HepG2 (cell line): ENCODE data around the gene ZCCHC8. TPM values are rescaled to one million over a fixed set of nuclear protein-coding genes. Genes with fewer than 3 reads are reported as not detected.
A peak's percentile ranks its signal among the peaks of the same experiment; 100 is the strongest.

Experiments used
- ATAC-seq: fragments of 200-7000 bp; cut with Tn5 transposase; 3 replicates; pipeline ENCODE4 v1.9.1; 2020; ENCODE audit warnings: mild to moderate bottlenecking, moderate library complexity
- BruUV-seq: library from RNA; stranded (reverse); fragments of 400-500 nt; replicated peaks from 2 replicates; lab custom pipeline; 2021; lab: Mats Ljungman, UMichigan
- CTCF ChIA-PET: fragments of 300-600 bp; formaldehyde crosslinking; extraction: SDS; loops from one replicate; lab custom pipeline; 2021; ENCODE audit warnings: low total read pairs, inconsistent platforms, low intra/inter-chr PET ratio; lab: Yijun Ruan, JAX
- POLR2A ChIA-PET: fragments of 350-600 bp; sonication (Branson Sonifier 250); formaldehyde crosslinking; loops from one replicate; lab custom pipeline; 2020; ENCODE audit warnings: antibody characterized with exemption, inconsistent platforms; lab: Yijun Ruan, JAX
- DNase-seq: peaks from one replicate; pipeline ENCODE4 v3.0.0-alpha.2; 2015; ENCODE audit warnings: low spot score
- FAIRE-seq: peaks from 3 replicates; lab custom pipeline; 2011; peaks lifted over from hg19 to GRCh38; lab: Jason Lieb, UNC
- H2AFZ ChIP-seq: one replicate; pipeline ENCODE4 v1.6.1; 2011; ENCODE audit warnings: low read length, inconsistent platforms
- H3K27ac ChIP-seq: fragments of 300-600 bp; 3 replicates; pipeline ENCODE4 v1.8.0; 2011; ENCODE audit warnings: mixed run types, mild to moderate bottlenecking, mixed read lengths, low read length, inconsistent platforms; ENCODE audit not compliant: insufficient read depth; ENCODE audit errors: extremely low read length
- H3K27me3 ChIP-seq, 2 experiments: fragments of 200-600 bp in 1 of 2; 2 replicates in 1 of 2; 3 replicates in 1 of 2; pipeline versions ENCODE4 v1.6.0 to v1.8.0; 2011; ENCODE audit warnings: low read length in 2 of 2, mild to moderate bottlenecking in 2 of 2, moderate library complexity in 2 of 2, inconsistent platforms in 1 of 2; ENCODE audit not compliant: insufficient read depth in 2 of 2, control insufficient read depth in 1 of 2
- H3K36me3 ChIP-seq, 2 experiments: fragments of 200-600 bp in 1 of 2; replicated peaks in 1 of 2; 2 replicates in 1 of 2; 3 replicates in 1 of 2; pipeline versions ENCODE4 v1.5.1 to v1.8.0; 2011; ENCODE audit warnings: low read length in 2 of 2, inconsistent platforms in 1 of 2; ENCODE audit not compliant: insufficient read depth in 2 of 2, control insufficient read depth in 1 of 2
- H3K4me1 ChIP-seq: 2 replicates; pipeline ENCODE4 v1.5.1; 2012; ENCODE audit warnings: low read length, inconsistent platforms; ENCODE audit not compliant: insufficient read depth
- H3K4me2 ChIP-seq: 2 replicates; pipeline ENCODE4 v1.6.0; 2011; ENCODE audit warnings: low read depth, low read length, inconsistent platforms
- H3K4me3 ChIP-seq, 3 experiments: fragments of 200-600 bp in 1 of 3; sonication (generic), shearing (Covaris generic) in 1 of 3; replicated peaks in 1 of 3; 2 replicates each; pipeline ENCODE4 v1.5.1; 2011 to 2016; ENCODE audit warnings: low read length in 3 of 3, inconsistent platforms in 2 of 3, low read depth in 2 of 3, mild to moderate bottlenecking in 2 of 3, control low read depth in 1 of 3, mixed read lengths in 1 of 3; ENCODE audit not compliant: insufficient read depth in 1 of 3
- H3K79me2 ChIP-seq: one replicate; pipeline ENCODE4 v1.6.1; 2011; ENCODE audit warnings: low read length, inconsistent platforms; ENCODE audit not compliant: insufficient read depth
- H3K9ac ChIP-seq: 2 replicates; pipeline ENCODE4 v1.6.0; 2011; ENCODE audit warnings: mild to moderate bottlenecking, low read depth, low read length, inconsistent platforms; ENCODE audit not compliant: insufficient read depth
- H3K9me3 ChIP-seq: 2 replicates; pipeline ENCODE4 v1.5.1; 2012; ENCODE audit warnings: mild to moderate bottlenecking, low read length
- H4K20me1 ChIP-seq: 2 replicates; pipeline ENCODE4 v1.6.0; 2011; ENCODE audit warnings: inconsistent platforms, mild to moderate bottlenecking, low read length, moderate library complexity; ENCODE audit not compliant: insufficient read depth
- AGO2 ChIP-seq: fragments of 200-400 bp; formaldehyde crosslinking; optimal IDR thresholded peaks from 2 replicates; pipeline ENCODE3; 2017; ENCODE audit warnings: mild to moderate bottlenecking, low read depth, low read length, moderate library complexity
- ARHGAP35 ChIP-seq: sonication (generic); formaldehyde crosslinking; IDR thresholded peaks from 2 replicates; pipeline ENCODE4 v1.9.0; 2022; ENCODE audit warnings: mild to moderate bottlenecking, inconsistent platforms, moderate library complexity, missing genetic modification reagents, borderline replicate concordance
- KAT8 ChIP-seq: IDR thresholded peaks from 2 replicates; pipeline ENCODE4 v1.6.1; 2016; ENCODE audit warnings: missing genetic modification reagents, missing compliant biosample characterization
- LRRFIP1 ChIP-seq: sonication (generic); formaldehyde crosslinking; conservative IDR thresholded peaks from 2 replicates; pipeline ENCODE4 v1.4.0; 2020; ENCODE audit warnings: missing genetic modification reagents
- NFRKB ChIP-seq: fragments of 450-650 bp; IDR thresholded peaks from 2 replicates; pipeline ENCODE4 v1.6.1; 2017
- TARDBP ChIP-seq: sonication (generic); formaldehyde crosslinking; IDR thresholded peaks from 2 replicates; pipeline ENCODE4 v1.8.0; 2022; ENCODE audit warnings: mild to moderate bottlenecking, missing genetic modification reagents
- TCF12 ChIP-seq, 2 experiments: fragments of 450-650 bp in 1 of 2; sonication (generic) in 1 of 2; formaldehyde crosslinking in 1 of 2; IDR thresholded peaks; 2 replicates each; pipeline versions ENCODE4 v1.6.1 to v1.8.0; 2017 to 2022; ENCODE audit warnings: antibody characterized with exemption in 1 of 2, mild to moderate bottlenecking in 1 of 2, missing genetic modification reagents in 1 of 2, moderate library complexity in 1 of 2
- TEAD3 ChIP-seq: optimal IDR thresholded peaks from 2 replicates; pipeline ENCODE3; 2016; ENCODE audit warnings: borderline replicate concordance
- TFE3 ChIP-seq: IDR thresholded peaks from 2 replicates; pipeline ENCODE4 v1.6.1; 2016
- ZBTB7A ChIP-seq: sonication (generic); formaldehyde crosslinking; IDR thresholded peaks from 2 replicates; pipeline ENCODE4 v1.8.0; 2022; ENCODE audit warnings: mild to moderate bottlenecking, missing genetic modification reagents
- ZNF17 ChIP-seq: sonication (generic); formaldehyde crosslinking; IDR thresholded peaks from 2 replicates; pipeline ENCODE4 v1.5.0; 2020; ENCODE audit warnings: mild to moderate bottlenecking, missing genetic modification reagents
- ZNF20 ChIP-seq: sonication (generic); formaldehyde crosslinking; IDR thresholded peaks from 2 replicates; pipeline ENCODE4 v1.4.0; 2020; ENCODE audit warnings: mild to moderate bottlenecking, moderate library complexity, missing genetic modification reagents
- ZNF468 ChIP-seq: sonication (generic); formaldehyde crosslinking; IDR thresholded peaks from 2 replicates; pipeline ENCODE4 v1.8.0; 2022; ENCODE audit warnings: mild to moderate bottlenecking, moderate library complexity, missing genetic modification reagents
- ZNF605 ChIP-seq: sonication (generic); formaldehyde crosslinking; IDR thresholded peaks from 2 replicates; pipeline ENCODE4 v1.8.0; 2022; ENCODE audit warnings: mild to moderate bottlenecking, missing genetic modification reagents
- ZNF629 ChIP-seq: sonication (generic); formaldehyde crosslinking; conservative IDR thresholded peaks from 2 replicates; pipeline ENCODE4 v1.5.0; 2020; ENCODE audit warnings: missing genetic modification reagents
- ZZZ3 ChIP-seq: sonication (generic); formaldehyde crosslinking; IDR thresholded peaks from 2 replicates; pipeline ENCODE4 v1.4.0; 2020; ENCODE audit warnings: missing genetic modification reagents, mild to moderate bottlenecking, borderline replicate concordance
- WGBS: methylation state at CpG from one replicate; pipeline ENCODE4 v1.1.6; 2017; ENCODE audit warnings: low lambda C conversion rate; 5-methylcytosine and 5-hydroxymethylcytosine counted together
- in situ Hi-C: cut with HindIII; loops from 2 replicates; pipeline ENCODE4 v1.10.0; 2017; ENCODE audit warnings: low pct_unique_long_range_greater_than_20kb; ENCODE audit not compliant: extremely low pct_ligation_motif_present
- intact Hi-C: fragments of 100-400 bp; cut with micrococcal nuclease; formaldehyde crosslinking; loops from one replicate; pipeline ENCODE4 v1.10.0; 2022; ENCODE audit not compliant: unreplicated experiment
- polyA plus RNA-seq, 8 experiments: library from polyadenylated mRNA; depleted of rRNA in 3 of 8; stranded (reverse) in 7 of 8; unstranded in 1 of 8; fragments of >200 nt; fragmentation: Illumina TruSeq in 4 of 8; extraction: Trizol in 4 of 8; gene quantifications; 2 replicates each; pipeline versions ENCODE4 v1.2.1 to v1.2.3, GENCODE V29; 2011 to 2016; ENCODE audit warnings: low read depth in 4 of 8, missing spikeins in 1 of 8, mixed read lengths in 1 of 8; ENCODE audit not compliant: insufficient read depth in 1 of 8
- total RNA-seq, 5 experiments: library from RNA; depleted of rRNA; stranded (reverse); fragments of >200 nt; fragmentation: Illumina TruSeq; extraction: Trizol; gene quantifications; 2 replicates each; pipeline ENCODE4 v1.2.3, GENCODE V29; 2016; ENCODE audit warnings: low read depth in 1 of 5
- TF ChIP-seq, protein P1 (sequence below): sonication (generic); formaldehyde crosslinking; IDR thresholded peaks from 2 replicates; pipeline ENCODE4 v1.5.0; 2020; ENCODE audit warnings: mild to moderate bottlenecking, missing genetic modification reagents, moderate library complexity

ZCCHC8 gene
- total and polyA plus RNA-seq, 2 of the 13 experiments (the other 11 are each of a cell fraction or from before 2014, with no cell fraction given): 18.6 to 20.9 TPM

- POLR2A ChIA-PET: interaction anchor here (0.6 to 1.9 kb wide), 8 partner anchors 15 to 72 kb away, joined by 3 to 35 read pairs (median 4); partner anchors contain the start of genes KNTC1, RSRC2 and ZCCHC8
- 60% methylated on average over 3 of the region's 3 CpGs for WGBS
- ATAC-seq: peak; percentile 52
- TF ChIP-seq AGO2 (no peak), ZNF17 (no peak), TEAD3 (peak; percentile 57), ZNF605 (CRISPR knock-in tag) (no peak), NFRKB (no peak), ARHGAP35 (CRISPR knock-in tag) (no peak), ZNF629 (no peak), ZBTB7A (no peak), TCF12 (IDR thresholded peaks at IDR 0.05) (no peak), TCF12 (CRISPR knock-in tag; IDR thresholded peaks at IDR 0.05) (no peak), ZNF468 (no peak), TFE3 (CRISPR knock-in tag) (no peak), ZNF20 (no peak), KAT8 (CRISPR knock-in tag) (peak; percentile 43; the same call in 1 of the 2 replicates), LRRFIP1 (CRISPR knock-in tag) (no peak), ZZZ3 (CRISPR knock-in tag) (no peak), TARDBP (0 out of 2 replicates have a peak, but pooled peaks have one; percentile 17)
- TF ChIP-seq, protein P1, sequence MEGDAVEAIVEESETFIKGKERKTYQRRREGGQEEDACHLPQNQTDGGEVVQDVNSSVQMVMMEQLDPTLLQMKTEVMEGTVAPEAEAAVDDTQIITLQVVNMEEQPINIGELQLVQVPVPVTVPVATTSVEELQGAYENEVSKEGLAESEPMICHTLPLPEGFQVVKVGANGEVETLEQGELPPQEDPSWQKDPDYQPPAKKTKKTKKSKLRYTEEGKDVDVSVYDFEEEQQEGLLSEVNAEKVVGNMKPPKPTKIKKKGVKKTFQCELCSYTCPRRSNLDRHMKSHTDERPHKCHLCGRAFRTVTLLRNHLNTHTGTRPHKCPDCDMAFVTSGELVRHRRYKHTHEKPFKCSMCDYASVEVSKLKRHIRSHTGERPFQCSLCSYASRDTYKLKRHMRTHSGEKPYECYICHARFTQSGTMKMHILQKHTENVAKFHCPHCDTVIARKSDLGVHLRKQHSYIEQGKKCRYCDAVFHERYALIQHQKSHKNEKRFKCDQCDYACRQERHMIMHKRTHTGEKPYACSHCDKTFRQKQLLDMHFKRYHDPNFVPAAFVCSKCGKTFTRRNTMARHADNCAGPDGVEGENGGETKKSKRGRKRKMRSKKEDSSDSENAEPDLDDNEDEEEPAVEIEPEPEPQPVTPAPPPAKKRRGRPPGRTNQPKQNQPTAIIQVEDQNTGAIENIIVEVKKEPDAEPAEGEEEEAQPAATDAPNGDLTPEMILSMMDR (CRISPR knock-in tag): peak; percentile 71
Observed at GRCh38 chr12:122471324-122472226, 29.2 kb downstream of the ZCCHC8 start.

More at GRCh38 chr12:122471324-122472226, 29.2 kb downstream of the ZCCHC8 start:
- Histone ChIP-seq H3K36me3 (peaks cover 16 to 37% of the 10 kb centered on the region in 2 experiments), H3K27me3 (no peaks in the 10 kb centered on the region), H3K4me3 (no peak overlapping the region), H3K9ac (no peak overlapping the region), H3K79me2 (no peaks in the 10 kb centered on the region), H3K9me3 (no peaks in the 10 kb centered on the region), H3K4me2 (no peak overlapping the region), H4K20me1 (no peaks in the 10 kb centered on the region), H3K27ac (no peak overlapping the region), H2AFZ (no peak overlapping the region), H3K4me1 (peaks cover 7% of the 10 kb centered on the region)
- peak; percentile 77 for DNase-seq
- in situ Hi-C loops (loop anchor here (5.0 kb wide), 1 partner anchor 74 kb away; no protein-coding TSS in a partner anchor), intact Hi-C loops (loop anchor here (1.0 to 5.0 kb wide), 3 partner anchors 48 to 134 kb away; no protein-coding TSS in a partner anchor)
- FAIRE-seq: peak; percentile 73
- BruUV-seq: TSS peak; percentile 21
- CTCF ChIA-PET: interaction anchor here (1.1 to 2.3 kb wide), 5 partner anchors 47 to 135 kb away, joined by 3 to 31 read pairs (median 7); partner anchors contain the start of gene CLIP1
